Neural progenitor cell (in vitro differentiated cells): ENCODE data around the gene EPS8L1. TPM values are rescaled to one million over a fixed set of nuclear protein-coding genes. Genes with fewer than 3 reads are reported as not detected.

ENCODE experiments used
- DNase-seq: peaks from one replicate; pipeline ENCODE4 v3.0.0-alpha.2; 2016; ENCODE audit warnings: low spot score
- H2AFZ ChIP-seq: fragments of 200-600 bp; sonication (generic); replicated peaks from 2 replicates; pipeline ENCODE4 v1.6.1; 2016; ENCODE audit warnings: antibody characterized with exemption
- H3F3A ChIP-seq: fragments of 200-600 bp; sonication (generic); 2 replicates; pipeline ENCODE4 v1.6.1; 2016; ENCODE audit warnings: antibody characterized with exemption, low read depth
- H3K27ac ChIP-seq: fragments of 200-600 bp; sonication (generic); 2 replicates; pipeline ENCODE4 v1.5.1; 2016; ENCODE audit warnings: mild to moderate bottlenecking
- H3K27me3 ChIP-seq: fragments of 200-600 bp; sonication (generic); 2 replicates; pipeline ENCODE4 v1.6.1; 2016; ENCODE audit warnings: mild to moderate bottlenecking, moderate library complexity
- H3K36me3 ChIP-seq: fragments of 200-600 bp; sonication (generic); 2 replicates; pipeline ENCODE4 v1.5.1; 2016
- H3K4me1 ChIP-seq: fragments of 200-600 bp; sonication (generic); 2 replicates; pipeline ENCODE4 v1.6.1; 2016; ENCODE audit warnings: mixed run types
- H3K4me2 ChIP-seq: fragments of 200-600 bp; sonication (generic); 2 replicates; pipeline ENCODE4 v1.6.1; 2016
- H3K4me3 ChIP-seq: fragments of 200-600 bp; sonication (generic); 2 replicates; pipeline ENCODE4 v1.5.1; 2016
- H3K79me2 ChIP-seq: fragments of 200-600 bp; sonication (generic); 2 replicates; pipeline ENCODE4 v1.6.1; 2016; ENCODE audit warnings: low read depth
- H3K9ac ChIP-seq: fragments of 200-600 bp; sonication (generic); 2 replicates; pipeline ENCODE4 v1.6.1; 2016
- H3K9me3 ChIP-seq: fragments of 200-600 bp; sonication (generic); 2 replicates; pipeline ENCODE4 v1.5.1; 2016; ENCODE audit warnings: low read depth
- H4K20me1 ChIP-seq: fragments of 200-600 bp; sonication (generic); 2 replicates; pipeline ENCODE4 v1.6.1; 2016; ENCODE audit warnings: low read depth
- H3K27ac Mint-ChIP-seq: 3 replicates; pipeline ENCODE4 v1.8.0; 2021; ENCODE audit warnings: mixed read lengths
- H3K27me3 Mint-ChIP-seq: 2 replicates; pipeline ENCODE4 v1.8.0; 2022; ENCODE audit warnings: low read depth, mild to moderate bottlenecking, inconsistent platforms, moderate library complexity, mixed read lengths; ENCODE audit not compliant: insufficient read depth
- H3K36me3 Mint-ChIP-seq: 3 replicates; pipeline ENCODE4 v1.8.0; 2021; ENCODE audit warnings: mixed read lengths
- H3K4me1 Mint-ChIP-seq: 3 replicates; pipeline ENCODE4 v1.8.0; 2021; ENCODE audit warnings: mixed read lengths
- H3K4me3 Mint-ChIP-seq: 3 replicates; pipeline ENCODE4 v1.8.0; 2021; ENCODE audit warnings: mild to moderate bottlenecking, moderate library complexity, mixed read lengths
- H3K9me3 Mint-ChIP-seq: 3 replicates; pipeline ENCODE4 v1.8.0; 2020; ENCODE audit warnings: mixed read lengths
- CTCF ChIP-seq: fragments of 200-600 bp; sonication (generic); IDR thresholded peaks from 2 replicates; pipeline ENCODE4 v1.5.1; 2017; ENCODE audit warnings: antibody characterized with exemption, mild to moderate bottlenecking
- EZH2 ChIP-seq: fragments of 200-600 bp; sonication (generic); IDR thresholded peaks from 2 replicates; pipeline ENCODE4 v1.6.1; 2017; ENCODE audit warnings: antibody characterized with exemption, mild to moderate bottlenecking, moderate library complexity
- EZH2phosphoT487 ChIP-seq: fragments of 200-600 bp; sonication (generic); IDR thresholded peaks from 2 replicates; pipeline ENCODE4 v1.6.1; 2017; ENCODE audit warnings: antibody characterized with exemption
- total RNA-seq: library from RNA; depleted of rRNA; stranded (reverse); fragments of >200 nt; gene quantifications from 2 replicates; pipeline ENCODE4 v1.2.3, GENCODE V29; 2015; ENCODE audit warnings: low replicate concordance

The EPS8L1 gene
- total RNA-seq, 1 donor from 2014 or later = 7.0 TPM

- H3K36me3 ChIP-seq = no peaks in the 10 kb centered on the region
- Mint-ChIP-seq H3K27ac (no peak overlapping the region), H3K9me3 (peaks cover 2% of the 10 kb centered on the region)
These were observed 14.9 kb downstream of the EPS8L1 start for GRCh38 chr19:55090564-55090963.

GRCh38 chr19:55091126-55091910 is 15.6 kb downstream of the EPS8L1 start:
- no peak overlapping the region for H3K4me3 ChIP-seq
- no peaks in the 10 kb centered on the region for H3K27me3 ChIP-seq
- peak overlapping the region; percentile 39 for H3K4me2 ChIP-seq

More at GRCh38 chr19:55090564-55090963, 14.9 kb downstream of the EPS8L1 start:
- Histone ChIP-seq H3K4me1 (peaks cover 29% of the 10 kb centered on the region), H3K4me3 (no peak overlapping the region), H3K79me2 (peaks cover 3% of the 10 kb centered on the region), H3K27ac (no peak overlapping the region), H3K9ac (no peak overlapping the region), H3K4me2 (no peak overlapping the region), H2AFZ (no peak overlapping the region), H3K27me3 (peaks cover 7% of the 10 kb centered on the region), H3K9me3 (no peaks in the 10 kb centered on the region), H4K20me1 (peaks cover 53% of the 10 kb centered on the region), H3F3A (peaks cover 42% of the 10 kb centered on the region)
- DNase-seq = no peak
- peaks cover 17% of the 10 kb centered on the region for H3K27me3 Mint-ChIP-seq
- peaks cover 34% of the 10 kb centered on the region for H3K4me1 Mint-ChIP-seq
- no peak overlapping the region for H3K4me3 Mint-ChIP-seq
- TF ChIP-seq EZH2 (no peak), EZH2phosphoT487 (no peak), CTCF (no peak)
- H3K36me3 Mint-ChIP-seq = peaks cover 8% of the 10 kb centered on the region

DNA sequence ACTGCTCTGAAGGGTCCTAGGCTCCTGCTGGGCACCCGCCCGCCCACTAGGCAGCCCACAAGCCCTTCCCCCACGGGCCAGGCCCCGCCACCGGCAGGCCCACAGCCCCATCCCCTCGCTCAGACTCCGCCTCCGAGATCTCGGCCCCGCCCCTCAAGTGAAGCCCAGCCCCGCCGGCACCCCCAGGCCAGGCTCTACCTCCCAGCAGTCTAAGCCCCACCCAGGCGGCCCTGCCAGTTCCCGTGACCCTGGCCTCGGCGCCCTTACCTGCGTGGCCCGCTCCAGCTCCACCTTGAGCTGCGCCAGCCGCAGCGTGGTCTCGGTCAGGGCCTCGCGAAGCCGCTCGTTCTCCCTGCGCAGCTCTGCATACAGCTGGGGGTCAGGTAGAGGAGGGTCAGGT is 16.3 kb downstream of the EPS8L1 start:
- Mint-ChIP-seq H3K36me3 (peaks cover 8% of the 10 kb centered on the region), H3K9me3 (peaks cover 2% of the 10 kb centered on the region), H3K27me3 (peaks cover 12% of the 10 kb centered on the region), H3K27ac (no peak overlapping the region), H3K4me3 (no peak overlapping the region), H3K4me1 (peaks cover 28% of the 10 kb centered on the region)
- no peaks in the 10 kb centered on the region for H3K27me3 ChIP-seq
- H2AFZ ChIP-seq = no peak overlapping the region
- no peaks in the 10 kb centered on the region for H3K36me3 ChIP-seq
- H3K4me1 ChIP-seq = peaks cover 22% of the 10 kb centered on the region
- no peak overlapping the region for H3K9ac ChIP-seq
- peaks cover 3% of the 10 kb centered on the region for H3K79me2 ChIP-seq
- H3F3A ChIP-seq = peaks cover 30% of the 10 kb centered on the region
- no peak overlapping the region for H3K27ac ChIP-seq
- TF ChIP-seq CTCF = no peak
- TF ChIP-seq EZH2phosphoT487 = no peak
- TF ChIP-seq EZH2 = no peak
- H3K4me2 ChIP-seq = peak overlapping the region; percentile 39
- H4K20me1 ChIP-seq = peaks cover 51% of the 10 kb centered on the region
- peak overlapping the region; percentile 16 for H3K4me3 ChIP-seq
- DNase-seq = peak; percentile 62
- H3K9me3 ChIP-seq = no peaks in the 10 kb centered on the region

More at GRCh38 chr19:55091126-55091910, 15.6 kb downstream of the EPS8L1 start:
- no peak overlapping the region for H3K9ac ChIP-seq
- DNase-seq = no peak
- Mint-ChIP-seq H3K27me3 (peaks cover 14% of the 10 kb centered on the region), H3K36me3 (peaks cover 8% of the 10 kb centered on the region), H3K9me3 (peaks cover 2% of the 10 kb centered on the region), H3K4me3 (no peak overlapping the region), H3K4me1 (peaks cover 28% of the 10 kb centered on the region), H3K27ac (no peak overlapping the region)
- no peak overlapping the region for H3K27ac ChIP-seq
- H4K20me1 ChIP-seq = peaks cover 51% of the 10 kb centered on the region
- no peaks in the 10 kb centered on the region for H3K36me3 ChIP-seq
- no peak for TF ChIP-seq EZH2
- no peak for TF ChIP-seq EZH2phosphoT487
- no peak for TF ChIP-seq CTCF
- peaks cover 3% of the 10 kb centered on the region for H3K79me2 ChIP-seq
- no peaks in the 10 kb centered on the region for H3K9me3 ChIP-seq
- H2AFZ ChIP-seq = no peak overlapping the region
- peaks cover 35% of the 10 kb centered on the region for H3F3A ChIP-seq
- H3K4me1 ChIP-seq = peaks cover 22% of the 10 kb centered on the region
